Kidney epithelial cell (primary cell): ENCODE measurements around the gene ETDB. TPM values are rescaled to one million over a fixed set of nuclear protein-coding genes. Genes with fewer than 3 reads are reported as not detected.
A peak's percentile ranks its signal among the peaks of the same experiment; 100 is the strongest.
"Not testable (repeated sequence)": the region's sequence is repeated elsewhere in the genome, so short reads cannot be mapped to it uniquely, and the experiment has no call there.

Experiments used
- DNase-seq: peaks from one replicate; pipeline ENCODE4 v3.0.0-alpha.2; 2010; ENCODE audit warnings: low read depth
- H3K27me3 ChIP-seq: 2 replicates; pipeline ENCODE4 v1.6.0; 2011; ENCODE audit warnings: low read length; ENCODE audit not compliant: control insufficient read depth, insufficient read depth
- H3K36me3 ChIP-seq: 2 replicates; pipeline ENCODE4 v1.5.1; 2011; ENCODE audit warnings: low read length; ENCODE audit not compliant: control insufficient read depth, insufficient read depth
- H3K4me3 ChIP-seq: 2 replicates; pipeline ENCODE4 v1.5.1; 2011; ENCODE audit warnings: low read depth, mild to moderate bottlenecking, control low read depth, low read length
- total RNA-seq: library from RNA; depleted of rRNA; stranded (reverse); fragments of >200 nt; gene quantifications from 2 replicates; pipeline ENCODE4 v1.2.3, GENCODE V29; 2015
- TF ChIP-seq, protein P1 (sequence below): IDR thresholded peaks from 2 replicates; pipeline ENCODE4 v1.5.1; 2011; ENCODE audit warnings: mild to moderate bottlenecking, moderate library complexity, low read length, control low read depth, inconsistent platforms; ENCODE audit not compliant: insufficient read depth, poor library complexity, severe bottlenecking

ETDB gene
- total RNA-seq, 1 donor from 2014 or later: not detected

DNA sequence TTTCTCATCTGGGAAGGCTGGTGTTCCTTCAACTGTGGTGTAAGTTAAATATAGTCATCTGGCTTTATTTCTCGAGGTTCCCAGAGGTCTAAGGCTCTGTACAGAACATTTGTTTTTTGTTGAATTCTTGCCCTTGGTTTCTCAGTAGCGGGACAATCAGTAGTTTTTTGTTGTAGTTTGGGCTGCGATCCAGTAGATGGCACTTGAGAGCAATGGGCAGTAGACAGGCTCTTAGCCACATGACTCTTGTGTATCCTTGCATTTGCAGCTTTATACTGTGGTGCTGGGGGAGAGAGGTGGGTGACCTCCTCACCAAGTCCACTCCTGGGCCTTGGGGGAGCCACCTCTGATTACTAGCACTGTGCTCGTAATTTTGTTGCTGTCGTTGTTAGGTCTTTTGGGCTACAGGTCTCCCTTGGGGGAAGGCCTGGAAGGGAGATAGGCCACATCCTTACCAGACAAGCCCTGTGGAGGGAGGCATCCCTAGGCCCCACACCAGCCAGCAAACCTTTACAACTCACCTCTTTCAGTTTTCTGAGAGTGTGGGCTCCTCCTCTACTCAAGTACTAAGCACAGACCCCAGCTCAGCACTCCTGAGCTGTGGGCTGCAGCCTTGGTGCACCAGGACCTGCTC, 8.1 kb downstream of the ETDB start:
- no peaks in the 10 kb centered on the region for H3K27me3 ChIP-seq
- no peaks in the 10 kb centered on the region for H3K36me3 ChIP-seq
- no peak overlapping the region for H3K4me3 ChIP-seq
- DNase-seq: no peak
- TF ChIP-seq, protein P1, sequence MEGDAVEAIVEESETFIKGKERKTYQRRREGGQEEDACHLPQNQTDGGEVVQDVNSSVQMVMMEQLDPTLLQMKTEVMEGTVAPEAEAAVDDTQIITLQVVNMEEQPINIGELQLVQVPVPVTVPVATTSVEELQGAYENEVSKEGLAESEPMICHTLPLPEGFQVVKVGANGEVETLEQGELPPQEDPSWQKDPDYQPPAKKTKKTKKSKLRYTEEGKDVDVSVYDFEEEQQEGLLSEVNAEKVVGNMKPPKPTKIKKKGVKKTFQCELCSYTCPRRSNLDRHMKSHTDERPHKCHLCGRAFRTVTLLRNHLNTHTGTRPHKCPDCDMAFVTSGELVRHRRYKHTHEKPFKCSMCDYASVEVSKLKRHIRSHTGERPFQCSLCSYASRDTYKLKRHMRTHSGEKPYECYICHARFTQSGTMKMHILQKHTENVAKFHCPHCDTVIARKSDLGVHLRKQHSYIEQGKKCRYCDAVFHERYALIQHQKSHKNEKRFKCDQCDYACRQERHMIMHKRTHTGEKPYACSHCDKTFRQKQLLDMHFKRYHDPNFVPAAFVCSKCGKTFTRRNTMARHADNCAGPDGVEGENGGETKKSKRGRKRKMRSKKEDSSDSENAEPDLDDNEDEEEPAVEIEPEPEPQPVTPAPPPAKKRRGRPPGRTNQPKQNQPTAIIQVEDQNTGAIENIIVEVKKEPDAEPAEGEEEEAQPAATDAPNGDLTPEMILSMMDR: peak; percentile 71

DNA sequence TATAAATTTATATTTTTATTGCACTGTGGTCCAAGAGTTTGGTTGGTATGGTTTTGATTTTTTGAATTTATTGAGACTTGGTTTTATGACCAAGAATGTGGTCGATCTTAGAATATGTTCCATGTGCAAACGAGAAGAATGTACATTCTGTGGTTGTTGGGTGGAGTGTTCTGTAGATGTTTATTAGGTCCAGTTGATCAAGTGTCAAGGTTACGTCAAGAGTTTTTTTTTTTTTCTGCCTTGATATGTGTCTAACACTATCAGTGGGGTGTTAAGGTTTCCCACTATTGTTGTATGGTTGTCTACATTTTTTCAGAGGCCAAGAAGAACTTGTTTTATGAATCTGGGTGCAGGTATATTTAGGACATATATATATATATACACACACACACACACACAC, 10.8 kb downstream of the ETDB start:
- TF ChIP-seq, protein P1: no peak
- Histone ChIP-seq H3K27me3 (no peaks in the 10 kb centered on the region), H3K4me3 (no peak overlapping the region), H3K36me3 (no peaks in the 10 kb centered on the region)
- no peak for DNase-seq

DNA sequence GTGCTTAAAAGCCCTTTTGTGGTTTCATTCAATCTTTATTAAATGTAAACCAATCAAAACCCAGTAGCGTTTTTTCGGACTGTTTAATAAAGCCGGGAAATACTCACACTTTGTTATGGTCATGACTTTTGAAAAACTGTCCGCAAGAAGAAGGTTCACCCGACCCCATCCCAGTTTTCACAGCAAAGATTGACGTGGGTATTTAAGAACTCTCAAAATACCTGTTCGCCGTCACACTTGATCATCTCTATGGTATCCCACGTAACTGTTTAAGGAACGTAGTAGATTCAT, 20.9 kb downstream of the ETDB start:
- Histone ChIP-seq H3K4me3 (no peak overlapping the region), H3K27me3 (no peaks in the 10 kb centered on the region), H3K36me3 (no peaks in the 10 kb centered on the region)
- no peak for DNase-seq
- TF ChIP-seq, protein P1: no peak

DNA sequence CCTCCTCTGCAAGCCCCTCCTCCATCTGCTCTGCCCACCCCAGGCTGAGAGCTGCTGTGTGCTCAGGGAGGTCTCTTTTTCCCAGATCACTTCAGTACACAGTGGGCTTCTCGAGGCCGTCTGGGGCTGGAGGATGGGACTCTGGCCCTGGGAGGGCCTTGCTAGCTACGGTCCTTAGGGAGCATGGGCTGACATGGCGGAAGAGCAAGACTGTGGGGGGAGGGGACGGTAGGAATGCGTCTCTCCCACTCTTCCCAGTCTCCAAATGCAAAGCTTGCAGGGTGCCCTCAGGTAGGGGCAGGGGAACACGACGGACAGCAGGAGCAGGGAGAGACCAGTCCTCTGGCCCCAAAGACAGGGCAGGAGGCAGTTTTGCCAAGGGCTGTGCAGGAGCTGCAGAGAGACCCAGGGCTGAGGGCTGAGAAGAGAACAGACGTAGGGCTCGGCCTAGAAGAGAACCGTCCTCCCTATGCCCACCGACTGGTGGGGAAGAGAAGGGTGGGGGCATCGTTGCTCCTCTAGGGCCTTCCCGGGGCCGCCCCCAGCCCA, 23.1 kb downstream of the ETDB start:
- peak overlapping the region; percentile 51 for H3K4me3 ChIP-seq
- H3K27me3 ChIP-seq, DNase-seq, H3K36me3 ChIP-seq: not testable (repeated sequence)

DNA sequence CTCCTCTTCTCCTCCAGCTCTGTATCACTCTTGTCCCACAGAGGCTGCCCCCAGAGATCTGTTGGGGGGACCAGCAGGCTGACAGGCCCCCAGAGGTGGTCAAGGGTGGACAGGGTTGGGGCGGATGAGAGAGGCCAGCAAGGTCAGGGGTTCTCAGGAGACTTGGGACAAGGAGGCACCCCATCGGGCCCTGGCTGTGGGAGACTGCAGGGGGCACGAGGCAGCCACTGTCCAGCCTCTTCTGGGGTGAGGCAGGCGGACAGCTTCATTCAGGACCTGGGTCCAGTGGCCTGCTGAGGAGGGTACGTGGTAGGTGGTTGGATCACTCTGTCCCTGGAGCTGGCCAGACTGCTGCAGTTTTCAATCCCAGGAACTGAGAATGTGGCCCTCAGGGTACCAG, 24.6 kb downstream of the ETDB start:
- no peak for DNase-seq
- no peaks in the 10 kb centered on the region for H3K36me3 ChIP-seq
- no peak overlapping the region for H3K4me3 ChIP-seq
- TF ChIP-seq, protein P1: no peak
- H3K27me3 ChIP-seq: no peaks in the 10 kb centered on the region

DNA sequence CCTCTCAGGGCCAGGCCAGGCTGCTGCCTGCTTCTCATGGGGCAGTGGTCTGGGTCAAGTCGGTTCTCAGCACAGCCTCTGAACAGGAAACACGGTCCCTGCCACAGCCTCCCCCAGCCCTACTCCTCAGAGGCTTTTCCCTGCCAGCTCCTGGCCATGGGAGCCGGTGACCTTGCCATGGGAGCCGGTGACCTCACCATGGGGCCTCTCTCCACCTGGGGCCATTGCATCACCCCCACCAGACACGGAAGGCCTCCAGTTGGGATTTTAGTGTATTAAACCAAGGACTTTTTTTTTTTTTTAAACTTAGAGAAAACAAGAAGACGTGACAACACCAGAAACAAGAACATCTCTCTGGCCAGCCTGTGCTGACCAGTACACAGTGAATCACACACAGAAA, 25.6 kb downstream of the ETDB start:
- H3K27me3 ChIP-seq: no peaks in the 10 kb centered on the region
- TF ChIP-seq, protein P1: no peak
- DNase-seq: no peak
- no peaks in the 10 kb centered on the region for H3K36me3 ChIP-seq
- H3K4me3 ChIP-seq: no peak overlapping the region
